PC-3 (cell line): ENCODE data around the gene SLC27A3. TPM values are rescaled to one million over a fixed set of nuclear protein-coding genes. Genes with fewer than 3 reads are reported as not detected.

Experiments used
- ATAC-seq: fragments of 200-7000 bp; cut with Tn5 transposase; 2 replicates; pipeline ENCODE4 v1.9.1; 2020; ENCODE audit warnings: mild to moderate bottlenecking, moderate library complexity
- BruUV-seq: library from RNA; stranded (reverse); fragments of 400-500 nt; replicated peaks from 2 replicates; lab custom pipeline; 2021; lab: Mats Ljungman, UMichigan
- CTCF ChIA-PET: fragments of 300-600 bp; sonication (Branson Sonifier 250); formaldehyde crosslinking; loops from one replicate; lab custom pipeline; 2022; ENCODE audit warnings: antibody characterized with exemption; lab: Charles Lee
- POLR2A ChIA-PET: fragments of 300-600 bp; sonication (Branson Sonifier 250); formaldehyde crosslinking; loops from one replicate; lab custom pipeline; 2022; ENCODE audit warnings: antibody characterized with exemption; ENCODE audit not compliant: unreplicated experiment; lab: Charles Lee
- DNase-seq: peaks from one replicate; pipeline ENCODE4 v3.0.0-alpha.2; 2015
- H2AFZ ChIP-seq: fragments of 300-600 bp; sonication (generic); 2 replicates; pipeline ENCODE4 v1.6.0; 2016; ENCODE audit warnings: antibody characterized with exemption, low read length
- H3F3A ChIP-seq: fragments of 300-600 bp; sonication (generic); one replicate; pipeline ENCODE4 v1.6.0; 2017; ENCODE audit warnings: antibody characterized with exemption, low read length, control low read depth, mild to moderate bottlenecking; ENCODE audit not compliant: unreplicated experiment
- H3K27ac ChIP-seq: fragments of 300-600 bp; sonication (generic); 2 replicates; pipeline ENCODE4 v1.5.1; 2016; ENCODE audit warnings: mild to moderate bottlenecking, low read length
- H3K27me3 ChIP-seq: fragments of 300-600 bp; sonication (generic); 2 replicates; pipeline ENCODE4 v1.6.1; 2016; ENCODE audit warnings: low read length, mixed read lengths
- H3K36me3 ChIP-seq: fragments of 300-600 bp; sonication (generic); 2 replicates; pipeline ENCODE4 v1.6.1; 2016; ENCODE audit warnings: low read depth, mixed run types, low read length, mixed read lengths
- H3K4me1 ChIP-seq: fragments of 300-600 bp; sonication (generic); 2 replicates; pipeline ENCODE4 v1.5.1; 2016; ENCODE audit warnings: low read length; ENCODE audit not compliant: insufficient read depth
- H3K4me2 ChIP-seq: fragments of 300-600 bp; sonication (generic); 2 replicates; pipeline ENCODE4 v1.6.0; 2016; ENCODE audit warnings: low read length
- H3K4me3 ChIP-seq: fragments of 300-600 bp; sonication (generic); 2 replicates; pipeline ENCODE4 v1.5.1; 2016; ENCODE audit warnings: mild to moderate bottlenecking, low read length, mixed read lengths
- H3K79me2 ChIP-seq: fragments of 300-600 bp; sonication (generic); 2 replicates; pipeline ENCODE4 v1.6.1; 2017; ENCODE audit warnings: low read length, mixed read lengths
- H3K9ac ChIP-seq: fragments of 300-600 bp; sonication (generic); 2 replicates; pipeline ENCODE4 v1.6.0; 2016; ENCODE audit warnings: mild to moderate bottlenecking, low read length
- H3K9me2 ChIP-seq: fragments of 300-600 bp; sonication (generic); replicated peaks from 2 replicates; pipeline ENCODE4 v1.6.1; 2016; ENCODE audit warnings: mixed run types, low read length, mixed read lengths
- H3K9me3 ChIP-seq: fragments of 300-600 bp; sonication (generic); 2 replicates; pipeline ENCODE4 v1.6.1; 2016; ENCODE audit warnings: low read length, mixed read lengths
- H4K20me1 ChIP-seq: fragments of 300-600 bp; sonication (generic); 2 replicates; pipeline ENCODE4 v1.6.1; 2016; ENCODE audit warnings: low read length, mixed read lengths
- EZH2 ChIP-seq: fragments of 300-600 bp; sonication (generic); IDR thresholded peaks from one replicate; pipeline ENCODE4 v1.6.1; 2017; ENCODE audit warnings: antibody characterized with exemption, mild to moderate bottlenecking, low read length; ENCODE audit not compliant: unreplicated experiment
- EZH2phosphoT487 ChIP-seq: fragments of 300-600 bp; sonication (generic); IDR thresholded peaks from 2 replicates; pipeline ENCODE4 v1.6.1; 2018; ENCODE audit warnings: mild to moderate bottlenecking, antibody characterized with exemption, low read length, borderline replicate concordance
- intact Hi-C: fragments of 100-400 bp; cut with micrococcal nuclease; formaldehyde crosslinking; loops from 2 replicates; pipeline ENCODE4 v1.9.0; 2023
- total RNA-seq: library from RNA; depleted of rRNA; stranded (reverse); fragments of >200 nt; gene quantifications from 2 replicates; pipeline ENCODE4 v1.2.3, GENCODE V29; 2014
- TF ChIP-seq, protein P1 (sequence below): fragments of 300-600 bp; sonication (generic); conservative IDR thresholded peaks from 2 replicates; pipeline ENCODE4 v1.5.1; 2017; ENCODE audit warnings: antibody characterized with exemption, low read depth, mild to moderate bottlenecking, low read length

The SLC27A3 gene
- total RNA-seq, 1 experiment from 2014 or later = 6.3 TPM

DNA sequence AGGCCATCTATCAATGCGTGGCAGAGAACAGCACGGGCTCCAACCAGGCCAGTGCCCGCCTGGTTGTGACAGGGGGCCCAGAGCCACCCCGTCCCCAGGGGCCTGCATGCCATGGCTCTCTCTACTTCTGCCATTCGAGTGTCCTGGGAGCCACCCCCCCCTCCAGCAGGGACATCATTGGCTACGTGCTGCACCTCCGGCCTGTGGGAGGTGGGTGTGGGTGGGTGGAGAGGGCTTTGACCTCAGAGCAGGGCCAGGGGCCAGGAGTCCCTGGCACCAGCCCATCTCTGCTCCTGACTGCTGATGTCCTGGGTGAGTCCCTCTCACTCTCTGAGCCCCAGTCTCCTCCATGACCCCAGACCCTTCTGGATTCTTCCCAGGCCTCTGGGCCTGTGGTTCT is 25.3 kb downstream of the SLC27A3 start:
- no peak overlapping the region for H2AFZ ChIP-seq
- H3K4me3 ChIP-seq = no peak overlapping the region
- ATAC-seq (no peak), DNase-seq (no peak)
- intact Hi-C loops = no loop called here
- H3K27me3 ChIP-seq = no peaks in the 10 kb centered on the region
- H3K9ac ChIP-seq = no peak overlapping the region
- H3K9me3 ChIP-seq = no peaks in the 10 kb centered on the region
- ChIA-PET POLR2A (interaction anchor here (0.6 kb wide), 1 partner anchor 167 kb away, joined by 3 read pairs; the partner anchor contains the start of gene CREB3L4), CTCF (no interaction called here)
- peaks cover 6% of the 10 kb centered on the region for H3K4me1 ChIP-seq
- BruUV-seq = no TSS peak
- no peak for TF ChIP-seq EZH2phosphoT487
- TF ChIP-seq EZH2 = no peak
- TF ChIP-seq, protein P1, sequence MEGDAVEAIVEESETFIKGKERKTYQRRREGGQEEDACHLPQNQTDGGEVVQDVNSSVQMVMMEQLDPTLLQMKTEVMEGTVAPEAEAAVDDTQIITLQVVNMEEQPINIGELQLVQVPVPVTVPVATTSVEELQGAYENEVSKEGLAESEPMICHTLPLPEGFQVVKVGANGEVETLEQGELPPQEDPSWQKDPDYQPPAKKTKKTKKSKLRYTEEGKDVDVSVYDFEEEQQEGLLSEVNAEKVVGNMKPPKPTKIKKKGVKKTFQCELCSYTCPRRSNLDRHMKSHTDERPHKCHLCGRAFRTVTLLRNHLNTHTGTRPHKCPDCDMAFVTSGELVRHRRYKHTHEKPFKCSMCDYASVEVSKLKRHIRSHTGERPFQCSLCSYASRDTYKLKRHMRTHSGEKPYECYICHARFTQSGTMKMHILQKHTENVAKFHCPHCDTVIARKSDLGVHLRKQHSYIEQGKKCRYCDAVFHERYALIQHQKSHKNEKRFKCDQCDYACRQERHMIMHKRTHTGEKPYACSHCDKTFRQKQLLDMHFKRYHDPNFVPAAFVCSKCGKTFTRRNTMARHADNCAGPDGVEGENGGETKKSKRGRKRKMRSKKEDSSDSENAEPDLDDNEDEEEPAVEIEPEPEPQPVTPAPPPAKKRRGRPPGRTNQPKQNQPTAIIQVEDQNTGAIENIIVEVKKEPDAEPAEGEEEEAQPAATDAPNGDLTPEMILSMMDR = no peak
- H3F3A ChIP-seq = no peaks in the 10 kb centered on the region
- no peaks in the 10 kb centered on the region for H4K20me1 ChIP-seq
- no peak overlapping the region for H3K4me2 ChIP-seq
- H3K27ac ChIP-seq = no peak overlapping the region
- no peaks in the 10 kb centered on the region for H3K36me3 ChIP-seq
- H3K9me2 ChIP-seq = no peaks in the 10 kb centered on the region
- no peaks in the 10 kb centered on the region for H3K79me2 ChIP-seq

DNA sequence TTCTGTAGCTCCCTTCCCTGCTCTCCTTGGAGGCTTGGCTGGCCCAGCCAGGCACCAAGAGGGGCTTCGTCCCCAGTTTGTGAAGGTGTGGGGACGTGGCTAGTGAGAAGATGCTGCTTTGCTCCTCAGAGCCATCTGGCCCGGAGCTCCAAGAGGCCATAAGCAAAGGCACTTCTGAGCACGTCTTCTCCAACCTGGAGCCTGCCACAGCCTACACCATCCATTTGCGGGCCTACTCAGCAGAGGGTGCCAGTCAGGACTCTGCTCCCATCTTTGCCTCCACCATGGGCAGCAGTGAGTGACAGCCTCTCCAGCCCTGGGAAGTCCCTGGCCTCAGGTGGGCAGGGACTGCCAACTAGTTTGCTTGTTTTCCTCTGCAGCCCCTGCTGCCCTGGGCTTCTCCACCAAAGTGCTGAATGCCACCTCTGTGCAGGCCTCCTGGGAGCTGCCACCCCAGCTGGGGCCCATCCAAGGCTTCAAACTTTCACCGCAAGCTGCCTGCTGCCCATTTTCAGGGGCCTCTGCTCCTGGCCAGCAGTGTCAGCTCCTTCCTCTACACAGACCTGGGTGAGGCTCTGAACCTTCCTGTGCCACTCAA is 25.9 kb downstream of the SLC27A3 start:
- H3K4me3 ChIP-seq = no peak overlapping the region
- ATAC-seq (no peak), DNase-seq (no peak)
- no peaks in the 10 kb centered on the region for H3K36me3 ChIP-seq
- no peak for TF ChIP-seq EZH2
- no peak for TF ChIP-seq EZH2phosphoT487
- TF ChIP-seq, protein P1 = no peak
- H3K4me1 ChIP-seq = peaks cover 11% of the 10 kb centered on the region
- no peaks in the 10 kb centered on the region for H3K9me3 ChIP-seq
- no peak overlapping the region for H3K4me2 ChIP-seq
- no peaks in the 10 kb centered on the region for H3K9me2 ChIP-seq
- no peaks in the 10 kb centered on the region for H3F3A ChIP-seq
- POLR2A ChIA-PET = no interaction called here
- no peak overlapping the region for H2AFZ ChIP-seq
- no peaks in the 10 kb centered on the region for H4K20me1 ChIP-seq
- H3K27me3 ChIP-seq = no peaks in the 10 kb centered on the region
- no TSS peak for BruUV-seq
- H3K79me2 ChIP-seq = no peaks in the 10 kb centered on the region
- CTCF ChIA-PET = no interaction called here
- no peak overlapping the region for H3K9ac ChIP-seq
- H3K27ac ChIP-seq = no peak overlapping the region
- intact Hi-C loops = no loop called here

DNA sequence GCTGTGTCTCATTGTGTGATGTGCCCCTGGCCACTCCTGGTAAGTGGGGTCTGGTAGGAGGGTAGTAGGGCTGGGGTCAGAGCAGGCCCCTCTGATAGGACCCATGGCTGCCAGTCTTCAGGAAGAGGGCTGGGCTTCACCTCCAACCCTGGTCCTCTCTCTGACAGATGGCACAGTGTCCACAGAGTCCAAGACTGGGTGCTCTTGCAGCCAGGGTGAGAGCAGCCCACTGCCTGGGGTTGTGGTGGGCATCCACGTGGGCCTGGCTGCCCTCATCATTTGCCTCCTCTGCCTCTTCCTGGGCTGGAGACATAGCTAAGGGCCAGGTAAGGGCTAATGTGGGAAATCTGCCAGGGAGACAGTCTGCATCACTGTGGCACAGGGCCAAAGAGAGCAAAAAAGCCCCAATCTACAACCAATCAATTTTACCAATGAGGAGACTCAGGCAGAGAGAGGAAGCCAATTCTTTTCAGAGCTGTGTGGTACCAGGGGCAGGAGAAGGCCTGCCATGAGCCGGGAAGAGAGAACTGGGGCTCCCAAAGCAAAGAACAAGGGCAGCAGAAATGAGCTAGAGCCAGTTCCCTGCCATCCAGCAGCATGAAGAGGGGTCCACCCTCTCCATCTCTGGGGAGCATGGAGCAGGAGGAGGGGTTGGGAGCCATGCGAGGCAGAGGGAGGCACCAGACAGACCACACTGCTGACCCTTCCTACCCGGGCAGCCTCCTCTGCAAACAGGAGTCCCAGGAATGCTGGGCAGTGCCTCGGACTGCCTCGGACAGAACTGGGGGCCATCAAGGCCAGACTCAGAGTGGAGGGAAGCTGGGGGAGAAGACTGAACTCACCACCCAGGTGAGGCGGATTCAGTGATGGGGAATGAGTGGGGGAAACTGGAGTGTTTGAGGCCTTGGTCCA is 26.8 kb downstream of the SLC27A3 start:
- ChIA-PET CTCF (no interaction called here), POLR2A (no interaction called here)
- no peak for ATAC-seq
- Histone ChIP-seq H2AFZ (no peak overlapping the region), H3K79me2 (no peaks in the 10 kb centered on the region), H3K9ac (no peak overlapping the region), H3K36me3 (peaks cover under 1% of the 10 kb centered on the region; the same call in 1 of the 2 replicates), H3F3A (no peaks in the 10 kb centered on the region), H3K4me1 (peaks cover 11% of the 10 kb centered on the region), H4K20me1 (no peaks in the 10 kb centered on the region), H3K9me3 (no peaks in the 10 kb centered on the region), H3K27ac (no peak overlapping the region), H3K9me2 (no peaks in the 10 kb centered on the region), H3K4me3 (no peak overlapping the region), H3K4me2 (no peak overlapping the region), H3K27me3 (no peaks in the 10 kb centered on the region)
- intact Hi-C loops = no loop called here
- TF ChIP-seq EZH2phosphoT487 = no peak
- TF ChIP-seq, protein P1 = no peak
- no peak for TF ChIP-seq EZH2
- BruUV-seq = no TSS peak
- no peak for DNase-seq
